Tibial artery (tissue), 4 donors: ENCODE results near the gene PUM2.
"Not testable (repeated sequence)": the region's sequence is repeated elsewhere in the genome, so short reads cannot be mapped to it uniquely, and the experiment has no call there.

Experiments
- DNase-seq, 2 donors: peaks; one replicate each; pipeline ENCODE4 v3.0.0-alpha.2; 2019
- H3K27ac ChIP-seq, 2 donors: fragments of 200-600 bp; sonication (generic) in 1 of 2; 1 replicate in 1 of 2; 2 replicates in 1 of 2; pipeline ENCODE4 v1.5.1; 2018 to 2019; ENCODE audit warnings: mild to moderate bottlenecking in 1 of 2
- H3K27me3 ChIP-seq, 2 donors: fragments of 200-600 bp; sonication (generic) in 1 of 2; one replicate each; pipeline versions ENCODE4 v1.5.1 to v1.6.0; 2016 to 2019
- H3K36me3 ChIP-seq, 3 donors: fragments of 200-600 bp; sonication (generic) in 2 of 3; one replicate each; pipeline ENCODE4 v1.5.1; 2016 to 2019; ENCODE audit warnings: mild to moderate bottlenecking in 2 of 3
- H3K4me1 ChIP-seq, 4 donors: fragments of 200-600 bp; sonication (generic) in 2 of 4; 1 replicate in 3 of 4; 2 replicates in 1 of 4; pipeline ENCODE4 v1.5.1; 2016 to 2019
- H3K4me3 ChIP-seq, 2 donors: fragments of 200-600 bp; sonication (generic) in 1 of 2; 1 replicate in 1 of 2; 2 replicates in 1 of 2; pipeline ENCODE4 v1.5.1; 2018 to 2019; ENCODE audit warnings: mild to moderate bottlenecking in 2 of 2
- H3K9me3 ChIP-seq, 3 donors: fragments of 200-600 bp; sonication (generic) in 1 of 3; one replicate each; pipeline ENCODE4 v1.5.1; 2016 to 2019
- intact Hi-C: fragments of 100-400 bp; cut with DNase I; formaldehyde crosslinking; loops from one replicate; pipeline ENCODE4 v1.15.0; 2023; ENCODE audit warnings: low total_unique reads
- TF ChIP-seq, protein P1 (sequence below), 2 experiments: fragments of 200-600 bp in 1 of 2; fragments of 450-650 bp in 1 of 2; IDR thresholded peaks; one replicate each; pipeline ENCODE4 v1.5.1; 2017 to 2019; ENCODE audit warnings: antibody characterized with exemption in 2 of 2, mild to moderate bottlenecking in 1 of 2, moderate library complexity in 1 of 2

Gene PUM2

GRCh38 chr2:20282916-20283592 lies 67.6 kb downstream of the PUM2 start:
- TF ChIP-seq, protein P1, sequence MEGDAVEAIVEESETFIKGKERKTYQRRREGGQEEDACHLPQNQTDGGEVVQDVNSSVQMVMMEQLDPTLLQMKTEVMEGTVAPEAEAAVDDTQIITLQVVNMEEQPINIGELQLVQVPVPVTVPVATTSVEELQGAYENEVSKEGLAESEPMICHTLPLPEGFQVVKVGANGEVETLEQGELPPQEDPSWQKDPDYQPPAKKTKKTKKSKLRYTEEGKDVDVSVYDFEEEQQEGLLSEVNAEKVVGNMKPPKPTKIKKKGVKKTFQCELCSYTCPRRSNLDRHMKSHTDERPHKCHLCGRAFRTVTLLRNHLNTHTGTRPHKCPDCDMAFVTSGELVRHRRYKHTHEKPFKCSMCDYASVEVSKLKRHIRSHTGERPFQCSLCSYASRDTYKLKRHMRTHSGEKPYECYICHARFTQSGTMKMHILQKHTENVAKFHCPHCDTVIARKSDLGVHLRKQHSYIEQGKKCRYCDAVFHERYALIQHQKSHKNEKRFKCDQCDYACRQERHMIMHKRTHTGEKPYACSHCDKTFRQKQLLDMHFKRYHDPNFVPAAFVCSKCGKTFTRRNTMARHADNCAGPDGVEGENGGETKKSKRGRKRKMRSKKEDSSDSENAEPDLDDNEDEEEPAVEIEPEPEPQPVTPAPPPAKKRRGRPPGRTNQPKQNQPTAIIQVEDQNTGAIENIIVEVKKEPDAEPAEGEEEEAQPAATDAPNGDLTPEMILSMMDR (IDR thresholded peaks at IDR 0.05): no peak
- Histone ChIP-seq H3K9me3 (no peaks in the 10 kb centered on the region), H3K4me3 (no peak overlapping the region), H3K36me3 (peaks cover 29 to 53% (median 46%) of the 10 kb centered on the region in 3 donors), H3K4me1 (no peaks in the 10 kb centered on the region), H3K27ac (no peak overlapping the region), H3K27me3 (no peaks in the 10 kb centered on the region)
- peak in 1 of 2 donors; percentile 28 for DNase-seq
- intact Hi-C loops: no loop called here

DNA sequence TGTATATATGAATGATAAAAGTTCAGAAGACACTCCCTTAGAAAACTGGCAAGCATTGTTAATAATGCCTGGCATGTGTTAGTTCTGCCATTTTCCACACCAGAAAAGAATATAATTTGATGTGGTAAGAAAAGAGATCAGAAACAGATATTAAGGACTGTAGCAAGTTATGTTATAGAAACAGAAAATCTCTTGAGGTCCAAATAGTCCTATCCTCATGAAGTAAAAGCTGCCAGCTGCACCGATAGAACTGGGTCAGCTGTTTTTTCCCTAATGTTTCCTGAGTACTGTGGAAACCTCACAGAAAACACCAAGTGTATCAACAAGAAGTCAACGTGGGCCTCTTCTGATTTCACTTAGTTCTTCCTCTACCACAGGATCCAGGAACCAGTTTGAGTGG lies 68.8 kb downstream of the PUM2 start:
- TF ChIP-seq, protein P1 (IDR thresholded peaks at IDR 0.05): no peak
- Histone ChIP-seq H3K27me3 (no peaks in the 10 kb centered on the region), H3K4me1 (no peaks in the 10 kb centered on the region), H3K9me3 (no peaks in the 10 kb centered on the region), H3K4me3 (no peak overlapping the region), H3K36me3 (peaks cover 29 to 56% (median 40%) of the 10 kb centered on the region in 3 donors), H3K27ac (no peak overlapping the region)
- intact Hi-C loops: no loop called here
- no peak for DNase-seq

DNA sequence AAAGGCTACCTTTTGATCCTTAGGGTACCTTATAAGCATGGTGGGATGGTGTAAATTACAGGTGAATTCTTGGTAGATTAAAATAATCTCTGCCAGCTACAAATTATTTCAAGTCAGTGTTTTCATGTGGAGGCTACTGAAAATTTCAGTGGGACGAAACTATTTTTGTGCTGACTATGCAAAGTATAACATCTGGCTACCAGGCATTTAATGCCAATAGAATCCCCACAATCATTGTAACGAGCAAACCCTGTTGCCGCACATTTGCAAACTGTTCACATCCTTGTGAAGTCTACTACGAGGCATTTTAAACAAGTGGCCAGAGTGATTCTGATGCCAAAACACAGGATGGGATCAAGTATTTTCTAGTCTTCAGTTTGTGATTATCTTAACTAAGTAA lies 77.6 kb downstream of the PUM2 start:
- Histone ChIP-seq H3K27me3 (no peaks in the 10 kb centered on the region), H3K9me3 (no peaks in the 10 kb centered on the region), H3K4me1 (no peaks in the 10 kb centered on the region), H3K27ac (no peak overlapping the region), H3K36me3 (peaks cover 10 to 18% (median 12%) of the 10 kb centered on the region in 3 donors), H3K4me3 (no peak overlapping the region)
- DNase-seq: no peak
- intact Hi-C loops: no loop called here
- TF ChIP-seq, protein P1 (IDR thresholded peaks at IDR 0.05): no peak

- intact Hi-C loops, H3K27me3 ChIP-seq, DNase-seq, H3K4me1 ChIP-seq, H3K9me3 ChIP-seq, H3K4me3 ChIP-seq, H3K27ac ChIP-seq: not testable (repeated sequence)
- peaks cover 17 to 24% (median 18%) of the 10 kb centered on the region in 3 donors for H3K36me3 ChIP-seq
Observed at GRCh38 chr2:20268317-20268716, 82.3 kb downstream of the PUM2 start.

DNA sequence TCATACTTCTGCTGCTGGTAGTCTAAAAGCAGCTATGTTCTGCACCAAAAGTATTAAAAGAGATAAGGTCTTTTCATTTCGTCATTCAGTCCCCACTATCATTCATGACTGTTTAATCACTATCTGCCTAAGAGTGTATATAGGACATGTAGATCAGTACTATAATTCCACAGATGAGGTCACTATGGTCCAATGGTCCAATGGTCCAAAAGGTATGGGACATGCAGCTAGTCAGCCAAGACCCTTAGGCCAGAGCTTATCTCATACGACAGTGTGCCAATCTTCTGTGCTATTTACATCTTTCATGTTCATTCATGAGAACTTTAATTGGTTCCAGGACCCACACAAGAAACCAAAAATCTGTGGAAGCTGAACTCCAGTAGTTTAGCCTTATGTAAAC lies 83.1 kb downstream of the PUM2 start:
- H3K4me3 ChIP-seq: no peak overlapping the region
- H3K27ac ChIP-seq: no peak overlapping the region
- TF ChIP-seq, protein P1 (IDR thresholded peaks at IDR 0.05): no peak
- no peaks in the 10 kb centered on the region for H3K27me3 ChIP-seq
- DNase-seq: no peak
- no peaks in the 10 kb centered on the region for H3K4me1 ChIP-seq
- no peaks in the 10 kb centered on the region for H3K9me3 ChIP-seq
- intact Hi-C loops: no loop called here
- peaks cover 17 to 30% (median 25%) of the 10 kb centered on the region in 3 donors for H3K36me3 ChIP-seq

GRCh38 chr2:20264629-20265028 lies 86.0 kb downstream of the PUM2 start:
- Histone ChIP-seq H3K9me3 (no peaks in the 10 kb centered on the region), H3K27me3 (no peaks in the 10 kb centered on the region), H3K4me3 (no peak overlapping the region), H3K36me3 (peaks cover 33 to 43% (median 37%) of the 10 kb centered on the region in 3 donors), H3K4me1 (no peaks in the 10 kb centered on the region), H3K27ac (no peak overlapping the region)
- intact Hi-C loops: no loop called here
- TF ChIP-seq, protein P1 (IDR thresholded peaks at IDR 0.05): no peak
- no peak for DNase-seq
